ENCODE data around the gene GFRA4.

The GFRA4 gene, protein sequence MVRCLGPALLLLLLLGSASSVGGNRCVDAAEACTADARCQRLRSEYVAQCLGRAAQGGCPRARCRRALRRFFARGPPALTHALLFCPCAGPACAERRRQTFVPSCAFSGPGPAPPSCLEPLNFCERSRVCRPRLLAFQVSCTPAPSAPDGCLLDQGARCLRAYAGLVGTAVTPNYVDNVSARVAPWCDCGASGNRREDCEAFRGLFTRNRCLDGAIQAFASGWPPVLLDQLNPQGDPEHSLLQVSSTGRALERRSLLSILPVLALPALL

DNA sequence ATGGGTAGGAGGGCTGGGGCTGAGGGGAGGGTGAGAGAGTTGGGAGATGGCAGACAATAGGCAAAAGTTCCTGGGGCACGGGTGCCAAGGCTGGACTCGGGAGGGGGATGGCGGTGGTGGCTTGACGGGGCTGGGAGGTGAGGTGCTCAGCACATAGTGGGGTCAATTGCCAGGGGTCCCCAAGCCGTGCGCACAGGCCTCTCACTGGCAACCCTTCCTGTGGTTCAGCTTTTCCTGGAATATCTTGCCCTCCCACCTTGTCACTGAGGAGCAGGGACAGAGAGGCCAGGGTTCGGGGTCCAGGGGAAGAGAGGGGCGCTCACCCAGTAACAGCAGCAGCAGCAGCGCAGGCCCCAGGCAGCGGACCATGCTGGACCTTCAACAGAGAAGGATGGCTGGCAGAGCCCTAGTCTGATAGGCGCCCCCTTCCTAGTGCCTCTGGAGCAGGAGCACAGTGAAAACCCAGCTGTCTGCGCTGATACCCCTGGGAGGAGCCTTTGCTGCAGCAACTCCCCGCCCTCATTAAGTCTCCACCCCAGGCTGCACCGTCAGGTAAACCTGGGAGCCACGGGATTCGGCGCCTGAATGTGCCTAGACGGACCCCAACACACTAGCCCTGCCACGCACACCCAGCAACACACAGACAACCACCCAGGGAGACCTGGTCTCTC lies at the start of gene GFRA4:
GFRA4 (minus strand) TSS at position 369 of the 671 bp plus-strand sequence; CDS start at position 369, 0 bp downstream.
- no peak within 1 kb of the TSS for H3K4me3 ChIP-seq (ENCODE audit: low read length)
- TF ChIP-seq ZNF274 (IDR thresholded peaks at IDR 0.05; ENCODE audit: low read depth, low read length) = no peak

DNA sequence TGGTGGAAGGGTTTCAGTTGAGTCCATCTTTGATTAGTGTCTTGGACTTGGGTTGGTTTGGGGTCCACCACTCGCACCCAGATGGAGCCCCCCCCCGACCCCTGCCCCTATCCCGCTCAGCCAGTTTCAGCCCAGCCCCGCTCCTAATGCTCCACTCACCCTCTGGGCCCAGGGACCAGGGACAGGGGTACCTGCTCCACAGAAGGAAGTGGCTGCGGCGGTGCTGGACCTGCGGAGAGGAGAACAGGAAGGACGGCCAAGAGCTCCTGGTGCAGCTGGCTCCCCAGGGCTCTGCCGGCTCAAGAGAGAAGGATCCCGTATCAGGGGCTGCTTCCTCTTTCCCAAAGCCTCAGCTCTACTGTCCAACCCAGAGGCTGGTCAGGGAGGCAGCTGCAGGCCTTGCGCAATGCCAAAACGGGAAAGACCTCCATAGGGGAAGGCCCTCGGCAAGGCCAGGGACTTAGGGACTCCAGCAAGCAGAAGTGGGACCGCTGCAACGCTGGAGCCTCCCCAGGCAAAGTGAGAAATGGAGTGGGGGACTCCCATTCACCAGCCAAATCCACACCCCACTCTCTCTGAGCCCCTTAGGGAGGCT lies 49.2 kb upstream of the GFRA4 start, which contains the start of gene SIGLEC1:
SIGLEC1 (minus strand) TSS at position 322 of the 595 bp plus-strand sequence. CDS start 5,472 bp downstream, outside the sequence.
- TF ChIP-seq ZNF274 (IDR thresholded peaks at IDR 0.05; ENCODE audit: low read depth, low read length) = no peak
- no peak within 1 kb of the TSS for H3K4me3 ChIP-seq (ENCODE audit: low read length)

DNA sequence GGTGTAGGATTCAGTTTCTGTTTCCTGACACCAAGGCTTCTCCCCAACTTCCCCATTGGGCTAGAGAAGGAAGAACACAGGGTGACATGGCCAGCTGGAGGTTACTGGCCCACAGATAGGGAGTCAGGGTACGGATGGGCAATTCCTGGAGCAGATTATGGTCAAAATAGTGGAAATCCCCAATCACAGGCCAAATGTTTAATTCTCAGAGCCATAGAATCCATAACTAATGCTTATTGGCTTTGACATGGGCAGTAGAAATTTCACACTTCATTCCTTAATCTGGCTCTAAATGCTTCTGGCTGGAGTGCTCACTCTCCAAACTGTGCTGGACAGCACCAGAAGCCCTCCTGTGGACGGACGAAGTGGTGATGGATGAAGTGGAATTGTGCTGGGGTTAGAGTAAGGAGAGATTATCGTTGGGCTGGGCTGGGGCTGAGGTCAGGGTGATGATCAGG lies 48.3 kb upstream of the GFRA4 start:
- TF ChIP-seq ZNF274 (IDR thresholded peaks at IDR 0.05; ENCODE audit: low read depth, low read length) = no peak

DNA sequence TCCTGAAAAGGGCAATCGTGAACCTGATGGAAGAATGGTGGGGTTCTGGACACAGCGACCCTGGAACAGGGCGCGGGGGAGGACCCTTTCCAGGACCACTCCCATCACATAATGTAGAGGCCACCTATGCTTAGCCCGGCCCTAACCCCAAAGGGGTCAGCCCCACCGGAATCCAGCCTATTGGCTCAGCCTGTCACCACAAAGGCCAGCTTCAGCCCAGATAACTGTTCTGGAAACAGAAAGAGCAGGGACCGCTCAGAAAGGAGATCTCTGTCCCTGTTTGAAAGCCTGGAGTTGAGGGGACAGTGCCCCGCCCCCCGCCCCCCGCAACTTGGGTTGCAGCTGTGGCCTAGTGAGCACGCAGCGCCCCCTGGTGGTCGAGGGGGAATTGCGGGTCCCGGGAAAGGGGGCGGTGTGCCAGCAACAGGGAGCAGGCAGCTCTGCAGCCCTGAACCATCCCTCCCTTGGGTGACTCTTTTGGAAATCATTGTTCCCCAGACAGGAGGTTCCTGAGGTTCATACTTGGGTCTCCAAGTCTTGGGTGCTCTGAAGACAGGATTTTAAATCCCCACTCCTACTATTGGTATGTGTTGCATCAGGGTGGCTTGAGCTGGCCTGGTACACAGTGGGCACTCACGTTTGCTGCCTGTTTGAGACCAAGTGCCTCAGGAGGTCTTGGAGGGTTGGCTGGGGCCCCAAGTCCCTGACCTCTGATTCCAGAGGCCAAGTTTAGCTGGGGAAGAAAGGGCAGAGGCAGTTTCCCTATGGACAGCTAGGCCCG lies 47.7 kb upstream of the GFRA4 start:
- no peak for TF ChIP-seq ZNF274 (IDR thresholded peaks at IDR 0.05; ENCODE audit: low read depth, low read length)
- H3K4me3 ChIP-seq (ENCODE audit: low read length) = no peak overlapping the region

More for the DNA sequence above, 48.3 kb upstream of the GFRA4 start:
- H3K4me3 ChIP-seq (ENCODE audit: low read length) = no peak overlapping the region

DNA sequence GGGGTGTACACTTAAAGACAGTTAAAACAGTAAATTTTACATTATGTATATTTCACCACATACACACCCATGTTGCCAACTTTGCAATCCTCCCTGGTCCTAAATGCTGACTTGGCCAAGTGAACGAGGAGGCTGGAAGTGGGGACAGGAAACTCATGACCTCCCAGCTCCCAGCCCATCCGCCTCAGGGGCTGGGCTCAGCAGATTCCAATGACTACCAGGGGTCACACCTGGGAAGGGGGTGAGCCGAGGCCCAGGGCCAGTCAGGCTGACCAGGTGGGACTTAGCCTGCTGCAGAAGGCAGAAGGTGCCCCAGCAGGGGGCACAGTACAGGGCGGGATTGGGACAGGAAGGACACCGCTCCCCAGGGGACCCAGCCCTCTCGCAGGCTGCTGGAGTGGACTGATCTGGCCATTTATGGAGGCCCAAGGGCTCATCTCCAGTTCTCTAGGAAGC lies 46.8 kb upstream of the GFRA4 start:
- no peak for TF ChIP-seq ZNF274 (IDR thresholded peaks at IDR 0.05; ENCODE audit: low read depth, low read length)
- H3K4me3 ChIP-seq (ENCODE audit: low read length) = no peak overlapping the region

DNA sequence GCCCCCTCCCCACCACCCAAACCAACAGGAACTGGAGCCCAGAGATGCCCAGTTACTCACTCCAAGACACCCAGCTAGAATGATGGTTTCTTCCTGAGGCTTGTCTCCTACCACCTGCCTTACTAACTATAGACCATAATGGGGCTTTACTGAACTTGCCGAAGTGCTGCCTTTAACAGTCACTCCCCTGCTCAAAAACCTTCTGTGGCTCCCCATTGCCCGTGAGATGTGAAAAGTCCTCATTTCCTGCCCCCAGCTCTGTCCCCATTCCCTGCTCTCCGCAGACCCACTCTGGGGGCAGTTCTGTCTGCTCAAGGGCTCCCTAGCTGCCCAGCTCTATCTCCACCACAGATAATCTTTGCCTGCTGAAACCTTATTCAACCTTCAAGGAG lies 44.3 kb upstream of the GFRA4 start:
- TF ChIP-seq ZNF274 (IDR thresholded peaks at IDR 0.05; ENCODE audit: low read depth, low read length) = no peak
- no peak overlapping the region for H3K4me3 ChIP-seq (ENCODE audit: low read length)

DNA sequence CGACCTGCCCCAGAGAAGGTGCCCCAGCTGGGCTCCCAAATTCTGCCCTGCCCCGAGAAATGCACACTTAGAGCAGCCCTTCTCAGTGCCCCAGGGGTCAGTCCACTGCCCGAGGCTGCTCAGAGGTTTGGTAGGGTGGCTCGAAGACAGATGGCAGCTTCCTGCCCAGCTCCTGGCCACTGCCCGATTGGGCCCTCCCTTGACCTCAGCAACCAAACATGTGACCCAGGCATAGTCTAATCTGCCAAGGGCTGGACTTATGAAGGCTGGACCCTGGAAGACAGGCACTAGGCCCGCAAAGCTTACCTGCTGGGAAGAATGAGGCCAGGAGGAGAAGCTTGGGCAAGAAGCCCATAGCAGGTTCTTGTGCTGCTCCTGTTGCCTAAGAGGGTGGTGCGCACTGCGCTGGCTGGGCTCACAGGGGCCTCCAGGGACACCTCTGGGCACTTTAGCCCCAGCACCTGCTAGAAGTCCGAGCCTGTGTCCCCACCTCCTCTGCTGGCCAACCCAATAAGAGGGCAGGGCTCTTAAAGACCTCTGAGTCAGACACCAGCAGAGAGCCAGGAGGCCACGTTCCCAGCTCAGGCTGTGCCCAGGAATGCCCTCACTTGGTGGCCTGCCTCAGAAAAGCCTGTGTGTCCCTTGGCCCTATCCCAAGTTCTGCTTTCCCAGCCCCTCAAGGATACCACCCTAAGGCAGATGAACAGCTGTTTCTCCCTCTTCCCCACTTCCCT lies 43.7 kb upstream of the GFRA4 start:
- no peak overlapping the region for H3K4me3 ChIP-seq (ENCODE audit: low read length)
- no peak for TF ChIP-seq ZNF274 (IDR thresholded peaks at IDR 0.05; ENCODE audit: low read depth, low read length)

DNA sequence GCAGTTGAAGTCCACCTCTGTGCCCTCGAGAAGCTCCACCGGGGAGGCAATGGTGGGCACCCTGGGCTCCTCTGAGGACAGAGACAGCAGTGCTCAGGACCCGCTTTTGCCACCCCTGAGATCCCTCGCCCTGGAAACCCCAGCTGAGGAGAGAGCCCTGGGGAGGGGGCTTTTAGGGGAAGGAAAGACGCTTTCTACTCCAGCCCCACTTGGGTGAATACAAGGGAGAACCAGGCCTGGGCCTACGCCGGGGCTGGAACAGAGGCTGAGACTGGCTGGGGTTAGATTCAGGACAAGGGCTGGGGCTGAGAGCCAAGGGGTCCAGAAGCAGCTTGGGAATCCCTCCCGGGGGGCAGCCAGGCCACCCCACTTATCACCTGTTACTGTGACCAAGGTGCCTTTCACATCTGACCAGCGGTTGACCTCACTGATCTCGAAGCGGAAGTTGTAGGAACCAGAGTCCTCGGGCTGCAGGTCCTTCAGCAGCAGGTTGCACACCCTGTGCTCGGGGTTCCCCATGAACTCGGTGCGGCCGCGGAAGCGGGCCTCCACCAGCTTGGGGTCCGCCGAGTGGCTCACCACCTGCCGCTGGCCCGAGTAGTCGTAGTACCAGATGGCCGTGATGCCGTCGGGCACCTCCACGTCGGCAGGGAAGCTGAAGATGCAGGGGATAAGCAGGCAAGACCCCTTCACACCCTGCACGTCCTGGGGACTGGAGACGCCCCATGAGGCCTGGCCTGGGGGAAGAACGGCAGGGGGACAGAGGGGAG lies 43.0 kb upstream of the GFRA4 start:
- TF ChIP-seq ZNF274 (IDR thresholded peaks at IDR 0.05; ENCODE audit: low read depth, low read length) = no peak
- no peak overlapping the region for H3K4me3 ChIP-seq (ENCODE audit: low read length)

DNA sequence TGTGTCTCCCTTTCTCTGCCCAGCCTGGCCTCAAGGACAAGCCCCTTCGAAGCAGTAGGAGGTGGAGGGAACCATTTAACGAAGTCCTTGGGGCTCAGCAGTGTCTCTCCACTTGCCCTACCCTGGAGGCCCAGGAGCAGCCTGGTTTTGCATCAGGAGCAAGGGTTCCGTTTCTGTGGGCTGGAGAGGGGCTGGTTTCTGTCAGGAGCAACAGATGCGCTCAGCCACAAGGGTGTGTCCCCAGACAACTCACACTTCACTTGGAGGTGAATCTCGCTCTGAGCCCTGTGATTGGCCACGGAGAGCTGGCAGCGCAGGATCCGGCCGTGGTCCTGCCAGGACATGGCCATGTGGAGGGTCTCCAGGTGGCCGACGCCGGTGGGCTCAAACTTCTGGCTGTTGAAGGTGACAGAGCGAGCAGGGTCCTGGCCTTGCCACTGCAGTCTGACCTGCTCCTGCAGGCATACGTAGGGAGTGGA lies 42.3 kb upstream of the GFRA4 start:
- H3K4me3 ChIP-seq (ENCODE audit: low read length) = no peak overlapping the region
- TF ChIP-seq ZNF274 (IDR thresholded peaks at IDR 0.05; ENCODE audit: low read depth, low read length) = no peak

DNA sequence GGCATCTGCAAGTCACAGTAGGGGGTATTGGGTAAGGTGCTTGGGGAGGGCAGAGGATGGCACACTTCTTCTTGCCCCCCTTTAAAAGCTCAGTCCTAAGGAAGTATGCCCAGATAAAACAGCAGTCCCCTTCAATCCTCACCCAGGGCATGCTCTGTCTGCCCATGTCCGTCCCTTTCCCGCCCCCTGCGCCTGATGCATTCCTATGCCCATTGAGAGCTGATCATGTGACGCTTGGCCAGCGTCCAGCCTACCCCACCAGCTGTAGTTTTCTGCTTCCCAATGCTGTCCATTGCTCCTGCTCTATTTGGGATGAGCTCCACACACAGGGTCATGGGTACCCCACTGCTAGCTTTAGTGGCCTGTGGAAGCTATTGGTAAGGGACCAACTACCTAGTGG lies 40.9 kb upstream of the GFRA4 start:
- no peak overlapping the region for H3K4me3 ChIP-seq (ENCODE audit: low read length)

DNA sequence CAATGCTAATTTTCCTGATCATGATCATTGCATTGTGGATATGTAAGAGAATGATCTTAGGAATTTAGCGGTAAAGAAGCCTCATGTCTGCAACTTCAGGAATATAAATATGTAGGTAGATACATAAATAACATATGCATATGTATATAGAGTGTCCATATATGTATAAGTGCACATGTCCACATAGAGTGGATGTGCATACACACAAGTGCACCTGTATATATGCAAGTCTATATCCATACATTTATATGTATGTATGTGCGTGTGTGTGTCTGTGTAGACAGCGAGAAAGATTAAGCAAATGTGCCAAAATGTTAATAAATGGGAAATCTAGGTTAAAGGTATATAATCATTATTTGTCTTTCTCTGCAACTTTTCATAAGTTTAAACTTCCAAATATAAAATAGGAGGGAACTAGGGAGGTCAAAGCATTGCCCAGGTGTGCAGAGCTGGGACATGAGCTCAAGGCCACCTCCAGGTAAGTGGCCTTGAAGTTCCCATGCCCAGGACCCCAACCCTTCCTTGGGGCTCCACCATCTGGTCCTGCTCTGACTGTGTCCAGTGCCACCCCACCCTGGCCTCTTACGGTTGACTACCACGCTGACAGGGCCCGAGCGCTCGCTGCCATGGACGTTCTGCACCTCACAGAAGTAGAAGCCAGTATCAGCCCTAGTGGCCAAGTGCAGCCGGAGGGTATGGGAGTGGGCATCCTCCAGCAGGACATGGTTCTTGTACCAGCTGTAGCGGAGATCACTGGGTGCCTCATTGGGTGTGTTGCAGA lies 39.6 kb upstream of the GFRA4 start:
- no peak overlapping the region for H3K4me3 ChIP-seq (ENCODE audit: low read length)
- no peak for TF ChIP-seq ZNF274 (IDR thresholded peaks at IDR 0.05; ENCODE audit: low read depth, low read length)

More for the DNA sequence above, 40.9 kb upstream of the GFRA4 start:
- no peak for TF ChIP-seq ZNF274 (IDR thresholded peaks at IDR 0.05; ENCODE audit: low read depth, low read length)
